GM18861 (cell line): ENCODE results near the gene GALNT1.
A peak's percentile ranks its signal among the peaks of the same experiment; 100 is the strongest.

Experiments
- ATAC-seq: cut with Tn5 transposase; IDR thresholded peaks from one replicate; pipeline ENCODE4 v1.9.1; 2021; ENCODE audit not compliant: unreplicated experiment

The GALNT1 gene

DNA sequence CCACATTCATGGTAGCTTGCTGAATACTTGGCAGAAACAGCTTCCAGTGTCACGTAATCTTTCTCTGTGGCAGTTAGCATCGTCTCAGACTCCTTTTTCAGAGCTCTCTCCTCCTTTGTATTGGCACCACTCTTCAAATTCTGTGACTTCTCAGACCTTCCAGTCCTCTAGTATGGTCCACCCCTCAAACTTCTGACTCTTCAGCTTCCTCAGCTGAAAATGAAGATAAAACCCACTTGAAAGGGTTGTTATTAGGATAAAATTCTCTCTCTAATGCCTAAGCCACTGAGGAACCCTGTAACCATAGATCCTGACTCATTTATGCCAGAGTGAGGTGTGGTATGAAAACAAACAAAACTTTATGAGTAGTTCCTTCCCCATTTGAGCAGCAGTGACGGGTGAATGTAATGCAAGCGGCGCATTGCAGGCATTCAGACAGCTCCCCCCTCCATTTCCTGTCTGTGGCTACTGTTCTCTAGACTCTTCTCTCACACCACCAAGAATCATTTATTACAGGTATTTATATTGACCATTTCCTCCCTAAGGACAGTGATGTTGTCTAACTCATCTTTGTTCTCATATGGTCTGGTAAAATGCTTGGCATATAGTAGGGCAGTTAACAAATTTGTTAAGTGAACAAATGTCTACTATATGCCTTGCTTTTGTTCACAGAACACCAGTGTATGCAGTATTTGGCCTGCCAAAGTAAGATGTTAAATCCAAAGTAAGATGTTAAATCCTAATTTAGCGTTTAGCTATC, 35.3 kb downstream of the GALNT1 start:
- ATAC-seq = peak; percentile 97

DNA sequence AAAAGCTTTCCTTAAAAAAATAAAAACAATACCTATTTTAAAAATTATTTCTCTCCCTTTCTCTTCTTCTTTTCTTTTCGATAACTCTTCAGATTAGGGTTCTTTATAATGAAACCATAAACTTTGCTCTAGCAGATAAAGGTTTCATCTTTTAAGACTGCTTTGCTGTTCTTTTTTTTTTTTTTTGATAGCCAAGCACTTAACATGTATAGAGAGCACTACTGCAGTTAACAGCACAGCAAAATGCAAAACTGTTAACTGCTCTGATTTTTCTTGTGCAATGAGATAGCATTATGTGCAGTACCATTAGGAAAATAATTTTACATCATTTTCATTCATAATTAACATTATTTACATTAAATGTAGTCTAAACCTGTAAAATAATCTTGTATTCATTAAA, 36.3 kb downstream of the GALNT1 start:
- no peak for ATAC-seq

DNA sequence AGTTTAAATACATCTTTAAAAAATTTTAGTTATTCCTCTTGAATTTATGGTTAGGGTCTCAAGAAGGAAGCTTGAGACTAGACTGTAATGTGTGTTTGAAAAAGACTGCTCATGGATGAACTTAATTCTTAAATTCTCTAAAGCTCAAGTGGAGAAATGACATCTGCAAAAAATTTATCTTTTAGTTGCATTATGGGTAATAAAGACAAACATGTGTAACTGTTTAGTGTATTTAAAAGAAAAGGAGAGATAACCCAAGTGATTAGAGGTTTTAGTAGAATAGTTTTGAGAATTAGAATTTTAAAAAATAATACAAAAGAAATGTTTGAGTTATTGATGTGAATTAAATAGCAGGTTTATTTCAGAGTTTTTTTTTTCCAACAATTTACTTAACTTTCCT, 36.7 kb downstream of the GALNT1 start:
- no peak for ATAC-seq

DNA sequence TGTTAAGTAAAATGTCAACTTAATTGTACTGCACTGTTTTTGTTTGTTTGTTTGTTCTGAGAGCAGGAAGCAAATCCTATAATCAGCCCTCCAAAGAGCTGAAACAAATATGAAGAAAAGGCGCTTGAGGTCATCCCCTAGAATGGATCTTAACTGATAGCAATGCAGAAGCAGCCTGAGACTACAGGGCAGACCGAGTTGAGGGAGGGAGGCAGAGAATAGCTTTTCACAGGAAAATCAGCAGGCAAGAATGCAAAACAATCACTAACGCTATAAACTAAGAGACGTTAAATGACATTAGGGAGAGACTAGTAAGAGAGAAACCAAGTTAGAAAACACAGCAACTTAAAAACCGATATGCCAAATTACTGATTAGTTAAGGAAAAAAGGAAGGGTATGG, 37.2 kb downstream of the GALNT1 start:
- ATAC-seq = no peak

DNA sequence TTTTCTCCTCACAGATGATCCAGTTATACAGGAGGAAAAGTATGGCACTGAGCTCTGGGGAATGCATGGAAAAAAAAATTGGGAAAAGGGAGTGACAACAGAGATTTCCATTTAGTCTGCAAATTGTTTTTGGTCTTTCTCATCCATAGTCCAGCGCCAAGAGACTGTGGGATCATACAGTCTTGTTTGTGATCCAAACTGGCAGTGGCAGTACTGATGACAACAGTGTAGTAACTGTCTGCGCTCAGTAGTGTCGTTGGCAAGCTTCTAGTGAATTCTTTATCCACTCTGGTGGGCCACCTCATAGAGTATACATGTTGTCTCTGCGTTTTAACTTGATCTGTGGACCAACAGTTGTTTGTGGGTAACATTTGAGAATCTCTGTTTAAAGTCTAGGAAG, 37.9 kb downstream of the GALNT1 start:
- no peak for ATAC-seq

DNA sequence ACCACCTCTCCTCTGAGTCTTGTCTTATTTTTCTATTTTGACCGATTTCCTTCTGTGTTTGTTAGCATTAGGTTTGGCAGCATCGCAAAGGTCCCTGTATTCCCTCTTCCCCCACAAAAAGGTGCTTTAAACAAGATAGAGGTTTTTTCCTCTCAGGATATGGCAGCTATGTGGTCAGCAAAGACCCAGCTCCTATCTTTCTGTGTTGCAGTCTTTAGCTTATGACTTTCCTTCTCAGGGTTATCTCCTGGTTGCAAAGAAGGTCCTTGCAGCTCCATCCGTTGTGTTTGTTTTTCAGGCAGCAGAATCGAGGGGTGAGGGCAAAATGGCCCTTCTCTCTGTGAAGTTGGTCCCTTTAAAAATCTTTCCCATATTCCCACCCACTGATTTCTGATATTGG, 38.4 kb downstream of the GALNT1 start:
- ATAC-seq = no peak

DNA sequence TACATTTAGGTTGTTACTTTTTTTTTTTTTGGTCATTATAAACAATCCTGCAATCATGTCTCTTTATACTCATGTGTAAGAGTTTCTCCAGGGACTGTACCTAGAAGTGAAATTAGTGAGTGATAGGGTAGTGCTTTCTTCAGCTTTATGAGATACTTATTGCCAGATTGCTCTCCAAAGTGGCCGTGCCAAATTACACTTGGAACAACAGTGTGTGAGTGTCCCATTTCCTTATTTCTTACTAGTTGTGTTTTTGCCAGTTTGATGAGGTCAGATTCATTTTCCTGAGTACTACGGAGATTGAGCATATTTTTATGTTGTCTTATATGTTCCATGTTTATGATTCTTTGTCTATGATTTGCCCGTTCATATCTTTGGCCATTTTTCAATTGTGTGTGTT, 39.2 kb downstream of the GALNT1 start:
- ATAC-seq = no peak

DNA sequence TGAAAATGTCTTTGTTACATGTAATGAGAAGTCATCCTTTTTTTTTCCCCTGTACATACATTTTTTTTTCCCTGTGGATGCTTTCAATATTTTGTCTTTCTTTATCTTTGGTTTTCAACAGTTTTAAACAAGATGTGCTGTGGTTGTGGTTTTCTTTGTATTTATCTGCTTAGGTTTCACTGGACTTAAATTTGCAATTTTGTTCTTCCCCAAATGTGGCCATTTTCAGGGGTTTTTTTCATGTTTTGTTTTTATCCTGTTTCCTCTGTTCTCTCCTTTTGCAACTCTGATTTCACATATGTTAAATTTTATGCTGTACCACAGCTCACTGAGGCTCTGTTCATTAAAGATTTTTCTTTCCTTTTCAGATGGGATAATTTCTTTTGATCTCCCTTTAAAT, 41.7 kb downstream of the GALNT1 start:
- no peak for ATAC-seq

DNA sequence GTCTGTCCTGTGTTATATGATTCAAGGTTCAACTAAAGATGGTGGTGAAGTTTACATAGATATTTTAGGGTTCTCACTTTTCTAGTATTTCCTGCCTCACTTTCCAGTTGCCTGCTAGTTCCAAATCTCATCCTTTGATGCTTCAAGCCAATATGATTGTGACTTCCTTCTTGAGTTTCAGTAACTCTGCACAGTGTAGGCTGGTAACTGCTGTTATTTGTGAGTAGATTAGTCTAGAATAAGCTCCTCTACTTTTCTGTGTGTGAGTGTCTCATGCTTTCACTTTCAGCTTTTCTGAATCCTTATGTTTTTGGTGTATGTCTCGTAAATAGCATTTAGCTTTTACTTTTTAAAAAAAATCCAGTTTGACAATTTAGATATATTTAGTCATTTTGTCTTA, 42.6 kb downstream of the GALNT1 start:
- ATAC-seq = no peak

DNA sequence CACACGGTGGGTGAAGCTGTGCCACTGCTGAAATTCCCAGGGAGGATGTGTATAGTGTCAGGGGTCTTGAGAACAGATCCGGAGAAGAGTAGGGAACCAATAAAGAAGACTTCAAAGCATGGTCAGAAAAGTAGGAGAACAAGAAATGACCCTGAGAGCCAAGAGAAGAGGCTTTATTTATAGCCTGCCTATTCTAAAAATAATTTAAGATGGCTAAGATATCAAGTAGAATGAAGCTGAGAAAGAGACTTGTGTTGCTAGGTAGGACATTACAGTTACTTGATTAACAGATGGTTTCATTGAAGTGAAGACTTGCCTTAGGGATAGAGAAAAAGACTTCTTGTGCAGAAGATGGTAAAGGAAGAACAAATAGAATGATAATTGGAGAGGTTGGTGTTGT, 43.7 kb downstream of the GALNT1 start:
- ATAC-seq = no peak

DNA sequence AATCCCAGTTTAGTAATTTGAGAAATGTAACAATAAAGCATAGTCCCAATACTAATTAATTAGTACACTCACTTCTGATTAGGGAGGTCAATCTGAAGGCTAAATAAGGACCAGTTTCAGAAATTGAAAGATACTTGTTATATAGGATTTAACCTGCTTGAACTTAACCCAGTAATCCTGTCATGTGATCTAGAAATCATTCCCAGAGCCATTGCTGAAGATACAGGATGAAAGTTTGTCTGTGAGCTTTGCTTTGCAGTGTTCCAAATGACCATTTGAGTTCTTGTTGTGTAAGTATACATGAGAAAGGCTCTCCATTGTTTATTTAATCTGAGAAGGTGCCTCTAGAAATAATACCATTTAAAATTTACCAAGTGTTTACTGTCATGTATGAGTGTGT, 52.2 kb downstream of the GALNT1 start:
- ATAC-seq = no peak

DNA sequence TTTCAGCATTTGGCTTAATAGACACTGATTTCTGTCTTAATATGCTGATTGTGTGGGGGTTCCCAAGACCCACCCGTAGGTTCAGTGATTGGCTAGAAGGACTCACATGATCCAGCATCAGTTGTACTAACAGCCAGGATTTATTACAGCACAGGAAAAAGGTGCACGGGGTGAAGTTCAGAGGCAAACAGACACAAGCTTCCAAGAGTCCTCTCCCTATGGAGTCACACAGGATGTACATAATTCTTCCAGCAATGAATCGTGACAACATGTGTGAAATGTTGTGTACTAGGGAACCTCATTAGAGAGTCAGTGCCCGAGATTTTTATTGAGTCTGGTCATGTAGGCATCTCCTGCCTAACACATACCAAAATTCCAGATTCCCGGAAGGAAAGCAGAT, 52.8 kb downstream of the GALNT1 start:
- ATAC-seq = no peak

DNA sequence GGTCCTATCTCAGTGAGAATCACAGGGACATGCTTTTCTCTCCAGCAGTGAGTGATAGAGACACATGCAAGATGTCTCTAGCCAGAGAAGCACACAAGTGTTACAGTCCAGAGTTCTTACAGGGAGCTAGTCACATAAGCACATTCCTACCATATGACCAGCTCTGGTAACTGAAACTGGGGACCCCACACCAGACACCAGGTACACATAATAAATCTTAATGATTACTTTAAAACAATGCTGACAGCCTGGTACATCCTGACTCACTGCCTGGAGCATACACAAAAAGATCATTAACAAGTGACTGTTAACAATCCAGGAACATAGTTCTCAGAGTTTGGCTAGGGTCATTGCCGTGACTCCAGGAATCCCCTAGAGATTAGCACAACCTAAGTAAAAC, 53.6 kb downstream of the GALNT1 start:
- ATAC-seq = no peak

DNA sequence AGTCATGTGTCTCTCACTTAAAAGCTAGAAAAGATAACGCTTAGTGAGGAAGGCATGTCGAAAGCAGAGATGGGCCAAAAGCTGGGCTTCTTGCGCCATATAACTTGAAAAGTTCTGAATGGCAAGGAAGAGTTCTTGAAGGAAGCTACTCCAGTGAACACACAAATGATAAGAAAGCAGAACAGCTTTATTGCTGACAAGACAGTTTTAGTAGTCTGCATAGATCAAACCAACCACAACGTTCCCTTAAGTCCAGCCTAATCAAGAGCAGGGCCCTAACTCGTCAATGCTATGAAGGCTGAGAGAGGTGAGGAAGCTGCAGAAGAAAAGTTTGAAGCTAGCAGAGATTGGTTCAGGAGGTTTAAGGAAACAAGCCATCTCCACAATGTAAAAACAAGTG, 55.7 kb downstream of the GALNT1 start:
- no peak for ATAC-seq

DNA sequence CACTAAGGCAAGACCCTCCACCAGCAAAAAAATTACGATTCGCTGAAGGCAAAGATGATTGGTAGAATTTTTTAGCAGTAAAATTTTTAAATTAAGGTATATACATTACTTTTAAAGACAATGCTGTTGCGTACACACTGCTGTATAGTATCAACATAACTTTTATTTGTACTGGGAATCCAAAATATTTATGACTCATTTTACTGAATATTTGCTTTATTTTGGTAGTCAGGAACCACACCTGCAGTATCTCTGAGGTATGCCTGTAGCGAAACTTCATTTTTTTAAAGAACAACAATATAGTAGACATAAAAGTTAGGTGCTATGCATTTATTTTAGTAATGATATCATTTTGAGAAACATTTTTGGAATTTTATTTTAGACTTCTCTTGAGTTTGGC, 57.8 kb downstream of the GALNT1 start:
- no peak for ATAC-seq

DNA sequence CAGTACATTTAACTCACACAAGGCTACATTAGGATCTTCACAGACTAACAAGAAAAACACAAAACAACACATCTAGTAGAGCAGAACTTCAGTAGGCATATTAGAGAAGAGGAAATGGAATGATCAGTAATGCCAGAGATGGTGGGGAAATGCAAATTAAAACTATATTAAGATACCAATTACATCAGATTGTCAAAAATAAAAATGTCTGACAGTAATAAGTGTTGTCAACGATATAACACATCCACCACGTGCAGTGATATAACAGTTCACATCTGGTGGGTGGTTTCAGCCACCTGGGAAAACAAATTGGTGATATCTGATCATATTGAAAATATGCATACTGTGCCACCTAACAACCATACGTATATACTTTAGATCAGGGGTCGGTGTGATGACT, 59.9 kb downstream of the GALNT1 start:
- ATAC-seq = no peak

DNA sequence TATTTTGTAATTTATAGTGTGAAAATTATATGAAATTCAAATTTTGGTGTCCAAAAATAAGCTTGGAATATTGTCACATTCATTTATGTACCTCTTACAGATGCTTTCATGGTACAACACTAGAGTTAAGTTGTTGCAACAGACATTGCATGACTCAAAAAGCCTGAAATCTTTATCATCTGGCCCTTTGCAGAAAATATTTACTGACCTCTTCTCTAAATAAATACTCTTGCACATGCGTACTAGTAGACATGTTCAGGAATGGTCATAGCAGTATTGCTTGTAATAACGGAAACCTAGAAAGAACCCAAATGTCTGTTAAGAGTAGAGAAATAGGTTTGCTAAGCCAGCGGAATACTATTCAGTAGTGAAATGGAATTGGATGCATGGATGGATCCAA, 60.4 kb downstream of the GALNT1 start:
- ATAC-seq = no peak

DNA sequence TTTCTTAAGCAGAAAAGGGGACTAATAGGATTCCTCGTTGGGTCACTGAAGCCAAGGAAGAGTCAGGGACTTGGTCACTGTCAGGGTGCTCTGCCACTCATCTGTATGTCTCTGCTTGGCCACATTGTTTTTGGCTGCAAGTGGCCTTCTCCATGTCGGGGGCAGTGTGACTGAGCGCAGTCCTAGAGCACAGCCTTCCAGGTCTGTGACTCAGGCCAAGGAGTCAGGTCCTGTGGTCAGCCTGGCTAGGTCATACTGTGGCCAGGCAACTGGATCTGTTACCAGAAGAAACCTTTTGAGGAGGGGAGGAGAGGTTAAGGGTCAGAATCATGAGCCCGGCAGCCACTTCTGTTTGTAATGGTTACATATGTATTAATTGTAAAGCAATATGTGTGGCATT, 61.3 kb downstream of the GALNT1 start:
- ATAC-seq = no peak

DNA sequence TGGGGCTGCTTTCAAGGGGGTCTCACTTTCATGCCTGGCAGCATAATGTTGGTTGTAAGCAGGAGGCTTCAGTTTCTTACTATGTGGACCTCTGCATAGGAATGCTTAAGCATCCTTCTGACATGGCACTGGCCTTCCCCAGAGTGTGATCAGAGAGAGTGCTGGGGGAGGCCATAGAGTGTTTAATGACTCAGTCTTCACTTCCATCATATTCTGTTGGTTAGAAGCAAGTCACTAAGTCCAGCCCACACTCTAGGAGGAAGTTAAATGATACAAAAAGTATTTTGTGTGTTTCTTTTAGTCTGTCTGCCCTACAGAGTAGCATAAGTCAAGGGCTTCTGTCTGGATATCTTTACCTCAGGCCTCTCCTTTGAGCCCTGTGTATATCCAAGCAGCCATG, 64.9 kb downstream of the GALNT1 start:
- ATAC-seq = no peak

DNA sequence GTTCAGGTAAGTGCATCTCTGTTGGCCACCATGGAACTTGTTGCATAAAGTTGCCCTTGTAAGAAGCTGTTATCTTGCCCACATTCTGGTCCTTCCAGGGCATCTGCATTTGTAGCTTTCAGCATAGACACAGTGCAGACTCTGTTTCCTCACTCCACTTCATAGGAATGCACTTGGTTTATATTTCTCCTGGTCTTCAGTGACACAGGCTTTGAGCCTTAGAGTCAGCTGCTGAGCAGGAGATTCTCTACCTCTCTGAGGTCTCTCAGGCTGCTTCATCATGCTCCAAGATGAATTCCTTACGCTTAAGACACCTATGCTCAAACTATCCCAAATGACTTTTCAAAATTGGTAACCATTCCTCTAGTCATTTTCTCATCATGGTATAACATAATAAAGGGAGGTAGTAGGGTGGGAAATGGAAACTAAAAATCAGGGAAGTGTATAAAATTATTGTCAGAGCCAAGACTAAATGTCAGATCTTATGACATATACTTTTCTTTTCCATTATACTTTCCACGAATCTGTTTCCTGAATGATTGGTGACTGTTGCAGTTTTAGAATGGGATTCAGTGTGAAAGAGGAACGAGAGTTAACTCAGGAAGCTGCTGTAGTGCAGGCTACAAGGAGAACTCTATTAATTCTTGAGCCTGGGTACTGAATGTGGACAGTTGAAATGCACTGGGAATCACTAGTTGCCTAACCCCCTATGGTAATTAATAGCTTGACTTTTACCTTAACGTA, 72.0 kb downstream of the GALNT1 start:
- ATAC-seq = no peak

DNA sequence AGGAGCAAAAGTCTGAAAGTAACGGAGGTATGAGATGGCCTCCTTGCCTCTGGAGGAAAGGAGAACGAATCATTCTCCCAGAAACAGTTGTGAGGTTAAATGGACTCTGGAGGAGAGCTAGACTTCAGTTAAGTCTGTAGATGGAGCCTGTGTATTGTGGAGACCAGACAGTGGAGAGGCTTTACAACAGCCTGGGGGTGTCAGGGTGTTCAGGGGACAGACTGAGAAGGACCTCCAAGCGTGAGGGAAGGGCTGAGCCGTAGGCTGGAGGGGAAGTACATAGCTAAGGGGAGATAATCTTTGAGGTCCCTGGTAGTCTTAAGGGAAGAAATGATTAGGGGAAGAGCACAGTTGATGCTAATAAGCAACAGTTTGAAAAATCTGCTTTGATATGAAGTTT, 76.6 kb downstream of the GALNT1 start:
- ATAC-seq = no peak

DNA sequence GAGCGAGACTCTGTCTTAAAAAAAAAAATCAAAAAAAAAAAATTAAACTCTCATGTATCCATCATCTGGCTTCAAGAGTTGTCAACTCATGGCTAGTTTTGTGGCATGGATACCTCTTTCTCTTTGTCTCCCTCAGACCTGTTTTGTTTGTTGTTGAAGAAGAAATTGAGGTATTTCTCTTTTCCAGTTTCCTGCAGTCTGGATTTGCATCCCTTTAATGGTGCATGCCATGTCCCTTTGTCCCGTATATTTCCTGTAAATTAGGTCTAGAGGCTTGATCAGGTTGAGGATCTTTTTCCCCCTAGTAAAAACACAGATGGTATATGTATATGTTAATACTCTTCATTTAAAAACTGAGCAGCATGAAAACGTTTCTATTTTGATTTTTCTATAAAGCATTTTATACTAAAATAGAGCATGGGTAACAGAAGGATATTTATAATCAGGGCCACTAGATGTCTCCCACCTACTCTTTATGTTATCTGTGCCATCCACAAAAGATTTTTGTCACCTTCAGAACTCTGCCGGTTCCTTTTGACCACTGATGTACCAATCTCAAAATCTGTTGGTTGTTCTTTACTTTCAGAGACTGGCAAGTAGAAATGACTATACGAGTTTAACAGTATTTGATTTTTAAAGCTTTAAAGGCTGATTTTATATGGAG, 80.1 kb downstream of the GALNT1 start:
- ATAC-seq = no peak
